Mucosa of descending colon (tissue), 3 donors: Measurements from ENCODE around the gene ITGB2. TPM values are rescaled to one million over a fixed set of nuclear protein-coding genes. Genes with fewer than 3 reads are reported as not detected.

Experiments
- ATAC-seq: fragments of 200-7000 bp; cut with Tn5 transposase; one replicate; pipeline ENCODE4 v1.9.1; 2020; ENCODE audit warnings: mild to moderate bottlenecking, moderate library complexity
- DNase-seq, 3 donors: peaks; one replicate each; pipeline ENCODE4 v3.0.0-alpha.2; 2020
- H3K36me3 ChIP-seq: fragments of 200-600 bp; one replicate; pipeline ENCODE4 v1.8.0; 2021; ENCODE audit warnings: low read depth, mild to moderate bottlenecking
- H3K4me1 ChIP-seq: fragments of 200-600 bp; one replicate; pipeline ENCODE4 v1.8.0; 2021; ENCODE audit warnings: low read depth, mild to moderate bottlenecking
- H3K4me3 ChIP-seq: fragments of 200-600 bp; one replicate; pipeline ENCODE4 v1.8.0; 2021; ENCODE audit warnings: mild to moderate bottlenecking
- H3K9me3 ChIP-seq: fragments of 200-600 bp; one replicate; pipeline ENCODE4 v1.8.0; 2021; ENCODE audit warnings: mild to moderate bottlenecking
- intact Hi-C, 2 donors: fragments of 100-400 bp; cut with DNase I in 1 of 2; cut with micrococcal nuclease in 1 of 2; formaldehyde crosslinking; loops; one replicate each; pipeline versions ENCODE4 v1.11.0 to v1.11.1; 2022; cut with DNase I, micrococcal nuclease
- total RNA-seq, 3 donors: library from RNA; stranded (reverse); fragmentation: NEBNext Ultra II Directional in 2 of 3; extraction: Animal tissue kit (Norgen Biotek cat#: 25700) in 2 of 3; gene quantifications; one replicate each; pipeline versions ENCODE4 v1.2.1 to v1.2.4, GENCODE V29; 2021 to 2023
- TF ChIP-seq, protein P1 (sequence below): fragments of 200-600 bp; IDR thresholded peaks from one replicate; pipeline ENCODE4 v1.8.0; 2022; ENCODE audit warnings: antibody characterized with exemption, mild to moderate bottlenecking
- donor health status: DM: no; HTN: no; CAD: no; lungs with moderate emphysema.
- donor health status: DM: no; HTN: no; CAD: no.
- donor health status: DM: no; HTN: yes; CAD: no.

The ITGB2 gene
- total RNA-seq, 3 donors from 2014 or later, result 10.8 to 52.3 (median 51.1) TPM

GRCh38 chr21:44918581-44919033 lies 2.1 kb downstream of the ITGB2 start:
- DNase-seq (peak in 1 of 3 donors; percentile 53), ATAC-seq (no peak)
- TF ChIP-seq, protein P1, sequence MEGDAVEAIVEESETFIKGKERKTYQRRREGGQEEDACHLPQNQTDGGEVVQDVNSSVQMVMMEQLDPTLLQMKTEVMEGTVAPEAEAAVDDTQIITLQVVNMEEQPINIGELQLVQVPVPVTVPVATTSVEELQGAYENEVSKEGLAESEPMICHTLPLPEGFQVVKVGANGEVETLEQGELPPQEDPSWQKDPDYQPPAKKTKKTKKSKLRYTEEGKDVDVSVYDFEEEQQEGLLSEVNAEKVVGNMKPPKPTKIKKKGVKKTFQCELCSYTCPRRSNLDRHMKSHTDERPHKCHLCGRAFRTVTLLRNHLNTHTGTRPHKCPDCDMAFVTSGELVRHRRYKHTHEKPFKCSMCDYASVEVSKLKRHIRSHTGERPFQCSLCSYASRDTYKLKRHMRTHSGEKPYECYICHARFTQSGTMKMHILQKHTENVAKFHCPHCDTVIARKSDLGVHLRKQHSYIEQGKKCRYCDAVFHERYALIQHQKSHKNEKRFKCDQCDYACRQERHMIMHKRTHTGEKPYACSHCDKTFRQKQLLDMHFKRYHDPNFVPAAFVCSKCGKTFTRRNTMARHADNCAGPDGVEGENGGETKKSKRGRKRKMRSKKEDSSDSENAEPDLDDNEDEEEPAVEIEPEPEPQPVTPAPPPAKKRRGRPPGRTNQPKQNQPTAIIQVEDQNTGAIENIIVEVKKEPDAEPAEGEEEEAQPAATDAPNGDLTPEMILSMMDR, result no peak
- Histone ChIP-seq H3K4me1 (no peaks in the 10 kb centered on the region), H3K4me3 (no peak overlapping the region), H3K36me3 (no peaks in the 10 kb centered on the region), H3K9me3 (no peaks in the 10 kb centered on the region)
- intact Hi-C loops, result no loop called here

- intact Hi-C loops, result no loop called here
- no peaks in the 10 kb centered on the region for H3K9me3 ChIP-seq
- H3K36me3 ChIP-seq, result no peaks in the 10 kb centered on the region
- peak in 1 of 3 donors; percentile 57 for DNase-seq
- TF ChIP-seq, protein P1, result no peak
- no peak for ATAC-seq
- no peaks in the 10 kb centered on the region for H3K4me1 ChIP-seq
- H3K4me3 ChIP-seq, result no peak overlapping the region
These were observed 2.6 kb downstream of the ITGB2 start for GRCh38 chr21:44918107-44918470.

- TF ChIP-seq, protein P1, result no peak
- intact Hi-C loops, result no loop called here
- ATAC-seq (no peak), DNase-seq (no peak)
- H3K36me3 ChIP-seq, result no peaks in the 10 kb centered on the region
- H3K4me1 ChIP-seq, result no peaks in the 10 kb centered on the region
- no peak overlapping the region for H3K4me3 ChIP-seq
- H3K9me3 ChIP-seq, result no peaks in the 10 kb centered on the region
These were observed 3.1 kb downstream of the ITGB2 start for GRCh38 chr21:44917446-44918106.

DNA sequence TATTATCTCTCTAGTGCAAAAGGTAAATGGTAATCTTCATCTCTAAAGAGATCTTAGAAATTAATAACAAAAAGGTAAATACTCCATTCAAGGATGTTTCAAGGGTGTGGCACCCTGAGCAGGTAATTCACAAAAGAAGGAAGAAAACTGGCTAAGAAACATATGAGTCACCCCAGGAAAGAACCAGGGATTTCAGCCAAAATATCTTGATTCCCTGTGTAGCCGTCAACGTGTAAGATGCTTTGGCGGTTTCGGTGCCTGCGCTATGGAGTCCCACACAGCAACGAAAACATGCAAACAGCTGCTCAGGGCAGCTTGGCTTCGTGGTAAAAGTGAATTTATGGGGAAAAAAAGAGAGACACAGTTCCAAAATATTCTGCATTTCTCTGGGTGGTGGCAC lies 3.7 kb downstream of the ITGB2 start:
- TF ChIP-seq, protein P1, result no peak
- intact Hi-C loops, result no loop called here

GRCh38 chr21:44914176-44914874 lies 6.4 kb downstream of the ITGB2 start:
- no peaks in the 10 kb centered on the region for H3K9me3 ChIP-seq
- TF ChIP-seq, protein P1, result no peak
- intact Hi-C loops, result no loop called here
- H3K36me3 ChIP-seq, result no peaks in the 10 kb centered on the region
- peak; percentile 39 for ATAC-seq
- peak in 1 of 3 donors; percentile 81 for DNase-seq
- peaks cover 10% of the 10 kb centered on the region for H3K4me1 ChIP-seq
- no peak overlapping the region for H3K4me3 ChIP-seq

More for the DNA sequence above, 3.7 kb downstream of the ITGB2 start:
- no peaks in the 10 kb centered on the region for H3K36me3 ChIP-seq
- ATAC-seq, result peak; percentile 12
- H3K9me3 ChIP-seq, result no peaks in the 10 kb centered on the region
- peaks cover 2% of the 10 kb centered on the region for H3K4me1 ChIP-seq
- no peak for DNase-seq
- H3K4me3 ChIP-seq, result no peak overlapping the region
